HL-60 (cell line): ENCODE results near the gene APOO.

Experiments used
- DNase-seq, 2 experiments: peaks; one replicate each; pipeline ENCODE4 v3.0.0-alpha.2; 2010 to 2020; ENCODE audit warnings: low read depth in 1 of 2, low spot score in 1 of 2
- H3K27ac ChIP-seq: fragments of 250-450 bp; sonication (Bioruptor Pico); replicated peaks from 2 replicates; pipeline ENCODE4 v1.5.1; 2020; ENCODE audit warnings: mild to moderate bottlenecking, moderate library complexity
- H3K27me3 ChIP-seq: fragments of 250-450 bp; sonication (Bioruptor Pico); 2 replicates; pipeline ENCODE4 v1.5.1; 2021; ENCODE audit warnings: mild to moderate bottlenecking, moderate library complexity; ENCODE audit not compliant: insufficient read depth, poor library complexity, severe bottlenecking
- H3K4me3 ChIP-seq: replicated peaks from 2 replicates; pipeline ENCODE4 v1.5.1; 2011; ENCODE audit warnings: mild to moderate bottlenecking, control low read depth, low read length; ENCODE audit not compliant: insufficient read depth
- CTCF ChIP-seq: IDR thresholded peaks from one replicate; pipeline ENCODE4 v1.5.1; 2011; ENCODE audit warnings: low read length, control low read depth, inconsistent platforms; ENCODE audit not compliant: insufficient read depth
- GABPA ChIP-seq: IDR thresholded peaks from 2 replicates; pipeline ENCODE4 v1.6.1; 2012; ENCODE audit warnings: low read depth
- POLR2AphosphoS5 ChIP-seq: IDR thresholded peaks from 2 replicates; pipeline ENCODE4 v1.6.1; 2012; ENCODE audit warnings: low read depth
- REST ChIP-seq: IDR thresholded peaks from 2 replicates; pipeline ENCODE4 v1.6.1; 2012; ENCODE audit warnings: low read depth; ENCODE audit not compliant: insufficient replicate concordance
- SPI1 ChIP-seq: IDR thresholded peaks from 2 replicates; pipeline ENCODE4 v1.6.1; 2012; ENCODE audit warnings: low read depth, mild to moderate bottlenecking, borderline replicate concordance

APOO gene

GRCh38 chrX:23805389-23805788 lies 102.3 kb downstream of the APOO start:
- no peak overlapping the region for H3K27ac ChIP-seq
- no peaks in the 10 kb centered on the region for H3K27me3 ChIP-seq
- H3K4me3 ChIP-seq, result no peak overlapping the region
- DNase-seq, result no peak
- TF ChIP-seq POLR2AphosphoS5 (no peak), REST (no peak), CTCF (no peak), GABPA (no peak), SPI1 (no peak)

GRCh38 chrX:23804578-23804977 lies 103.2 kb downstream of the APOO start:
- no peak overlapping the region for H3K27ac ChIP-seq
- TF ChIP-seq SPI1 (no peak), CTCF (no peak), POLR2AphosphoS5 (no peak), REST (no peak), GABPA (no peak)
- H3K27me3 ChIP-seq, result no peaks in the 10 kb centered on the region
- no peak for DNase-seq
- H3K4me3 ChIP-seq, result no peak overlapping the region

- Histone ChIP-seq H3K27me3 (no peaks in the 10 kb centered on the region), H3K4me3 (no peak overlapping the region), H3K27ac (no peak overlapping the region)
- TF ChIP-seq POLR2AphosphoS5 (no peak), GABPA (no peak), CTCF (no peak), SPI1 (no peak), REST (no peak)
- no peak for DNase-seq
These were observed 103.8 kb downstream of the APOO start for GRCh38 chrX:23803931-23804381.
